NOMO-1 (cell line): ENCODE data around the gene PTPRD.
"Not testable (repeated sequence)": the region's sequence is repeated elsewhere in the genome, so short reads cannot be mapped to it uniquely, and the experiment has no call there.

ENCODE experiments used
- DNase-seq, 2 experiments: peaks; one replicate each; lab custom pipeline; 2025; ENCODE audit not compliant: unreplicated experiment in 2 of 2; lab: John Stamatoyannopoulos, UW

PTPRD gene

GRCh38 chr9:9556865-9557803, 1055.7 kb downstream of the PTPRD start:
- no peak for DNase-seq

DNA sequence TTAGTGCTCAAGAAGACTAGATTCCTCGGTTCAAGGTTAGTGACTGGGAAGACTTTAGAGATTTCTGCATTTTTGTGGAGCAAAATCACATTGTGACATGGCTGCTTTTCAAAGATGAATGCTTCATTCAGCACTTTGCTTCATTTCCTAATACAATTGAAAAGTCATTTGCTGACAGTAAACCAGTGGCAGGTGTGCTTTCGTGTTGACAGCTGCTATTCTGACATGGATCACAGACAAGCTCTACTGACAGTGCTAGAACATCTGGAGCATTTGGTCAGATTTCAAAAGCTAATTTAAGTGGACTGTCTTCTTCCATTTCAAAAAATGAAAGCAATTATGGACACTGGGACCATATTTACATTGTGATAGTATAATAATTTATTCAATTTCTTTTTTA, 1060.1 kb downstream of the PTPRD start:
- no peak for DNase-seq

DNA sequence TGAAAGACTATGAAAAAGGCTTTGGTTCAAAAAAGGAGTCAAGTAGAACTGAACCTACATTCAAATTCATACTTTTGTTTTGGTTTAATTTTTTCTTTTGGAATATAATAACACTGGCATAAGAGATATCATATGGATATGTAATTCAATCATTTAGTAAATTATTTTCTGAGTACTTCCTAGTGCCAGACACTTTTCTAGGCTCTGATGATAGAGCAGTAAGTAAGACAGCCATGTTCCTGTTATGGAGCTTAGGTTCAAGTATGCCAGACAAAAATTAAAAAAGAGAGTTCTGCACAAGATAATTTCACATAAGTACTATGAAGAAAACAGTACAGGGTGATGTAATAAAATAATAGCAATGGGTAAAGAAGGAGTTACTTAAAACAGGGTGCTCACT, 1074.0 kb downstream of the PTPRD start:
- DNase-seq = no peak

GRCh38 chr9:9538356-9538755, 1074.4 kb downstream of the PTPRD start:
- DNase-seq = no peak

GRCh38 chr9:9536523-9536922, 1076.3 kb downstream of the PTPRD start:
- no peak for DNase-seq

DNA sequence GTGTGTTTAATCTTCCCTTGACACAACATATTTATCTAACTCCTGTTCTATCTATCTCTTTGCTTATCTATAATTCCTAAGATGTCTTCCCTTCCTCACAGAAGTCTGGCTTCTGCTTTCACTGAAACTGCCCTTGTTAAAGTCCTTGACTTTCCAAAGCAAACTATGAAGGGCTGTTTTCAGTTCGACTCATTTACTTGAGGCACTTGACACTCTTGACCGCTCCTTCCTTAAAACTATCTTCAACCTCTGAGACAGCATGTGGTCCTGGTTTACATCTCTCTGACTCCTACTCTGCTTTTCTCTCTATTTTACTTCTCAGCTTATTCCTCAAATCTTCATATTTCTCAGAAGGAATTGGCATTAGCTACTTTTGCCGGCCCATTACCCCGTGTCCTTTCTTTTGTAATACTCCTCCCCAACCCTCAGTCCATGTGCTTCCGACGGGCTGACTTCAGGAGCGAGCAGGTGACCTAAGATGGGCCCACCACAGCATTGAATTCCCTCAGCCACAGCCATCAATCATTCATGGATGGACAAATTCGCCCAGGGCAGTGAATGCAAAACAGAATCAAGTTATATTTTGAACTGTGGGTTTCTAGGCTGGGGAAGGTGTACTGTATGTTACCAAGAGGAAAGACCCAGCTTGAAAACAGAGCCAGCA, 1089.2 kb downstream of the PTPRD start:
- no peak for DNase-seq

GRCh38 chr9:9522406-9522805, 1090.4 kb downstream of the PTPRD start:
- no peak for DNase-seq

GRCh38 chr9:9521033-9521779, 1091.6 kb downstream of the PTPRD start:
- DNase-seq = no peak

DNA sequence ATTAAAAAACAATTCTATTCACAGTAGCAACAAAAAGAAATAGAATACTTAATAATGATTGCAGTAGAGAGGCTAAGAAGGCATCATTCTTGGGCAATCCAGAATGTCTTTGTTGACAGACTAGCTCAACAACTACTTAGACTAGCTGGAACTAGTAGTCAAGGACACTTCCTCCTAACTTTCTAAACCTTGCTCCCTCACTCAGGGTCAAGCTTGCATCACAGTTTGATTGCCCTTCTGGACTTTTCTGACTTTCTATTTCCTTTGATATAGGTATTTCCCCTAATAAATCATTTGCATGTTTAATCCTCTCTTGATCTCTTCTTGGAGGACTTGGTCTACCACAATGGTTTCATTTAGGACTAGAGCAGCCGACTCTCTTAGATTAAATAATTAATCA, 1107.9 kb downstream of the PTPRD start:
- no peak for DNase-seq

- DNase-seq = no peak
Measured at GRCh38 chr9:9499546-9499945, 1113.3 kb downstream of the PTPRD start.

GRCh38 chr9:9498846-9499245, 1114.0 kb downstream of the PTPRD start:
- DNase-seq = no peak

DNA sequence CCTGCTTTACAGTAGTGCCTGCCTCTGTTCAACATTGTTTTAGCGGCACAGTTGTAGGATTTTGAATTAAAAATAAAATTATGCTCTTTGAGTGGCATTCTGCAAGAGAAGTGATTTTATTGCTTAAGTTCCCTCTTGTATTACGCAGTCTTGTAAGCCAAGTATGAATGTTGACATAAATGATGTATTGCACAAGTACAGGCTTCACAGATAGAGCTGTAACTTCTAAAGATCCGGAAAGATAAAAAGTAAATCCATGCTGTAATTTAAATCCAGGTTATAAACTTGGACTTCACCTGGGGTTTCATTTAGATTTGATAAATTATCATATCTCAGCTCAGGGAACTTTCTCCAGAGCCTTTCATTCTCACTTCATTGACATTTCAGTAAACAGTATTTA, 1114.7 kb downstream of the PTPRD start:
- peak in 1 of 2 experiments; percentile 26 for DNase-seq

DNA sequence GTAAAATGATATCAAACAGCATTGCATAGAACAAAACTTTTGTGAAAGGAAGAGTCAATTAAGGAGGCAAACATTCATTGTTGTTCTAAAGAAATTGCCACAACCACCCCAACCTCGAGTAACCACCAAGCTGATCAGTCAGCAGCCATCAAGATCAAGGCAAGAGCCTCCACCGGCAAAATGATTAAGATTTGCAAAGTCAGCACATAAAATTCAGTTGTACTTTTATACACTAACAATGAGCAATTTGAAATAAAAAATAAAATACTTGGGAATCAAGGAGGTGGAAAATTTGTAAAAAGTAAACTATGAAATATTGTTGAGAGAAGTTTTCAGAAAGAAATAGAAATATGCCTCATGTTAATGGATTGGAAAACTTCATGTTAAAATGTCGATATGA, 1118.5 kb downstream of the PTPRD start:
- DNase-seq = no peak

- DNase-seq = no peak
Measured at GRCh38 chr9:9492506-9492905, 1120.3 kb downstream of the PTPRD start.

- DNase-seq = no peak
Measured at GRCh38 chr9:9489183-9489582, 1123.6 kb downstream of the PTPRD start.

DNA sequence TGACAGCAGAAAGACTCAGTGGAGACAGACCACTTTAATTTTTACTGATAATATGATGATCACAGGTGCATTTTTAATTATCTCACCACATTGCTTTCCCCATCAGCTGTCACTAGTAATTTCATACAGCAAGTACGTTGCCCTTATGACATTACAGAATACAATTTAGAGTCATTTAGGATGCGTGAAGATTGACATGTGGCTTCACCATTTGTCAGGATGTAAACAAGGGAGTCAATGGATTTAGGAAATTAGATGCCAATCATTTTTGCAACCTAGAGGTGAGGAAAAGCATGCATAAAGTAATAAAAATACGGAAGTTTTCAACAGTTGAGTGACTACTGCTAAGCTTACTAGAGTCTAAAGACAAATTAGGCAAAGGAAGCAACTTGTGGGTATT, 1129.6 kb downstream of the PTPRD start:
- DNase-seq = no peak

- DNase-seq = no peak
Measured at GRCh38 chr9:9478741-9479140, 1134.1 kb downstream of the PTPRD start.

DNA sequence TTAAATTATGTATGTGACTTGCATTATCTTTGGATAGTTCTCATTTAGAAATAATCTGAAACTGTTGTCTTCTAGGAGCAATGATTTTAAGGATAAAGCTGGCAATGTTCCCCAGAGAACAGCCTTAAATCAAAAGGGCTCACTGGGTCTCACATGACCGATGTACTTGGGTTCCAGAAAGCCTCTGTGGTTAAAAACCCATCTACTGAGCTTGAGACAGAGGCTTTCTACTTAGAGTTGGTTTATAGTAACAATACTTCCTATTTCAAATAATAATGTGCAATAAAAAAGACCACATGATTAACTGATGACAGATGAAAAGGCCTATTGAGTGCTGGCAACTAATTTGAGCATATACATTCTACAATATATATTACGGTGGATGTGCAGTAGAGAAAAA, 1143.5 kb downstream of the PTPRD start:
- no peak for DNase-seq

DNA sequence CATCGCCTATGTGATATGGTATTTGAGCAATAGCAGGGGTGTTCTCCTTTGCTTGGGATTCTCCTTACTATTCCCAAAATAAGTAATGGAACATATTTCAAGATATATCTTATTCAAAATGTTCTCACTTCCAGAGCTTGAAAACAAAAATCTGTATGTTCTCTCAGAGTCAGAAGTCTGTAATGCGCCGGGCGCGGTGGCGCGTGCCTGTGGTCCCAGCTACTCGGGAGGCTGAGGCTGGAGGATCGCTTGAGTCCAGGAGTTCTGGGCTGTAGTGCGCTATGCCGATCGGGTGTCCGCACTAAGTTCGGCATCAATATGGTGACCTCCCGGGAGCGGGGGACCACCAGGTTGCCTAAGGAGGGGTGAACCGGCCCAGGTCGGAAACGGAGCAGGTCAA, 1170.9 kb downstream of the PTPRD start:
- DNase-seq = not testable (repeated sequence)

GRCh38 chr9:9437641-9438040, 1175.2 kb downstream of the PTPRD start:
- no peak for DNase-seq

GRCh38 chr9:9426454-9426853, 1186.3 kb downstream of the PTPRD start:
- DNase-seq = not testable (repeated sequence)
